HEK293 (cell line): ENCODE data around the gene CIDEB.

Experiments
- CTCF ChIA-PET: fragments of 350-600 bp; formaldehyde crosslinking; extraction: SDS; loops from one replicate; lab custom pipeline; 2021; ENCODE audit warnings: antibody characterized with exemption; lab: Yijun Ruan, JAX
- POLR2A ChIA-PET: fragments of 300-600 bp; formaldehyde crosslinking; extraction: SDS; loops from one replicate; lab custom pipeline; 2020; ENCODE audit warnings: antibody characterized with exemption, inconsistent platforms; lab: Yijun Ruan, JAX
- H3K27ac ChIP-seq: fragments of 200-500 bp; sonication (Bioruptor generic); 2 replicates; pipeline ENCODE4 v1.5.1; 2014; ENCODE audit warnings: low read depth, low read length, control low read depth, inconsistent platforms; ENCODE audit errors: extremely low read depth
- H3K36me3 ChIP-seq, 2 experiments: fragments of 200-500 bp in 1 of 2; sonication (Bioruptor generic) in 1 of 2; 1 replicate in 1 of 2; 2 replicates in 1 of 2; pipeline ENCODE4 v1.5.1; 2014 to 2017; ENCODE audit warnings: inconsistent platforms in 2 of 2, low read length in 2 of 2; ENCODE audit not compliant: control insufficient read depth in 2 of 2, insufficient read depth in 1 of 2
- H3K4me1 ChIP-seq: fragments of 200-500 bp; sonication (Bioruptor generic); 2 replicates; pipeline ENCODE4 v1.5.1; 2014; ENCODE audit warnings: mild to moderate bottlenecking, low read length, inconsistent platforms; ENCODE audit not compliant: control insufficient read depth, insufficient read depth
- H3K4me3 ChIP-seq: 2 replicates; pipeline ENCODE4 v1.5.1; 2011; ENCODE audit warnings: low read depth, mild to moderate bottlenecking, control low read depth, low read length, moderate library complexity
- H3K9me3 ChIP-seq: fragments of 200-500 bp; sonication (Bioruptor generic); 2 replicates; pipeline ENCODE4 v1.5.1; 2014; ENCODE audit warnings: low read depth, low read length, inconsistent platforms; ENCODE audit not compliant: control insufficient read depth, insufficient read depth
- KLF1 ChIP-seq: fragments of 450-650 bp; formaldehyde crosslinking; IDR thresholded peaks from 2 replicates; pipeline ENCODE4 v1.5.1; 2016; ENCODE audit warnings: missing biosample characterization, missing genetic modification characterization
- MEIS1 ChIP-seq: sonication (generic); formaldehyde crosslinking; IDR thresholded peaks from 2 replicates; pipeline ENCODE4 v1.8.1; 2022; ENCODE audit warnings: missing genetic modification reagents, mild to moderate bottlenecking, borderline replicate concordance
- REPIN1 ChIP-seq: fragments of 450-650 bp; formaldehyde crosslinking; IDR thresholded peaks from 2 replicates; pipeline ENCODE4 v1.5.1; 2017; ENCODE audit warnings: missing biosample characterization, missing genetic modification characterization, low read depth
- SALL2 ChIP-seq: fragments of 450-650 bp; formaldehyde crosslinking; IDR thresholded peaks from 2 replicates; pipeline ENCODE4 v1.5.0; 2017; ENCODE audit warnings: missing biosample characterization, mild to moderate bottlenecking, missing genetic modification characterization, borderline replicate concordance
- TCF7L2 ChIP-seq: IDR thresholded peaks from 2 replicates; pipeline ENCODE4 v1.6.1; 2011; ENCODE audit warnings: low read depth, mild to moderate bottlenecking, inconsistent platforms, low read length, moderate library complexity, borderline replicate concordance
- ZBTB21 ChIP-seq: fragments of 450-650 bp; formaldehyde crosslinking; IDR thresholded peaks from 2 replicates; pipeline ENCODE4 v1.5.1; 2017; ENCODE audit warnings: missing biosample characterization, missing genetic modification characterization
- ZNF157 ChIP-seq: fragments of 450-650 bp; formaldehyde crosslinking; IDR thresholded peaks from 2 replicates; pipeline ENCODE4 v1.5.1; 2016; ENCODE audit warnings: missing biosample characterization, missing genetic modification characterization
- ZNF211 ChIP-seq: fragments of 450-650 bp; formaldehyde crosslinking; IDR thresholded peaks from 2 replicates; pipeline ENCODE4 v1.5.1; 2016; ENCODE audit warnings: low read depth, missing biosample characterization, missing genetic modification characterization
- ZNF223 ChIP-seq: fragments of 450-650 bp; formaldehyde crosslinking; IDR thresholded peaks from 2 replicates; pipeline ENCODE4 v1.5.1; 2016; ENCODE audit warnings: missing biosample characterization, missing genetic modification characterization
- ZNF311 ChIP-seq: fragments of 450-650 bp; formaldehyde crosslinking; IDR thresholded peaks from 2 replicates; pipeline ENCODE4 v1.5.1; 2017; ENCODE audit warnings: missing biosample characterization, missing genetic modification characterization, borderline replicate concordance
- ZNF423 ChIP-seq: fragments of 450-650 bp; formaldehyde crosslinking; IDR thresholded peaks from 2 replicates; pipeline ENCODE4 v1.5.1; 2016; ENCODE audit warnings: missing biosample characterization, missing genetic modification characterization
- ZNF529 ChIP-seq: fragments of 450-650 bp; formaldehyde crosslinking; IDR thresholded peaks from 2 replicates; pipeline ENCODE4 v1.5.1; 2017; ENCODE audit warnings: missing genetic modification characterization, missing biosample characterization; ENCODE audit not compliant: insufficient replicate concordance
- ZNF561 ChIP-seq: fragments of 450-650 bp; IDR thresholded peaks from 2 replicates; pipeline ENCODE4 v1.5.1; 2018; ENCODE audit warnings: missing biosample characterization, missing genetic modification characterization, borderline replicate concordance
- ZNF585B ChIP-seq: fragments of 450-650 bp; formaldehyde crosslinking; IDR thresholded peaks from 2 replicates; pipeline ENCODE4 v1.5.1; 2016; ENCODE audit warnings: missing biosample characterization, missing genetic modification characterization
- ZNF660 ChIP-seq: fragments of 450-650 bp; IDR thresholded peaks from 2 replicates; pipeline ENCODE4 v1.5.1; 2018; ENCODE audit warnings: missing biosample characterization, mild to moderate bottlenecking, missing genetic modification characterization
- ZNF701 ChIP-seq: fragments of 450-650 bp; formaldehyde crosslinking; IDR thresholded peaks from 2 replicates; pipeline ENCODE4 v1.5.1; 2016; ENCODE audit warnings: missing biosample characterization, missing genetic modification characterization
- ZNF776 ChIP-seq: fragments of 450-650 bp; formaldehyde crosslinking; IDR thresholded peaks from 2 replicates; pipeline ENCODE4 v1.5.0; 2017; ENCODE audit warnings: missing biosample characterization, missing genetic modification characterization, borderline replicate concordance
- ZNF792 ChIP-seq: fragments of 450-650 bp; formaldehyde crosslinking; IDR thresholded peaks from 2 replicates; pipeline ENCODE4 v1.5.1; 2016; ENCODE audit warnings: missing biosample characterization, missing genetic modification characterization
- TF ChIP-seq, protein P1 (sequence below): fragments of 450-650 bp; formaldehyde crosslinking; IDR thresholded peaks from 2 replicates; pipeline ENCODE4 v1.5.1; 2016; ENCODE audit warnings: missing biosample characterization, missing genetic modification characterization, low read depth
- TF ChIP-seq, protein P2 (sequence below): fragments of 450-650 bp; formaldehyde crosslinking; IDR thresholded peaks from 2 replicates; pipeline ENCODE4 v1.5.1; 2016; ENCODE audit warnings: missing biosample characterization, missing genetic modification characterization
- TF ChIP-seq, protein P3 (sequence below): fragments of 450-650 bp; formaldehyde crosslinking; IDR thresholded peaks from 2 replicates; pipeline ENCODE4 v1.5.1; 2017; ENCODE audit warnings: missing biosample characterization, missing genetic modification characterization

CIDEB gene

DNA sequence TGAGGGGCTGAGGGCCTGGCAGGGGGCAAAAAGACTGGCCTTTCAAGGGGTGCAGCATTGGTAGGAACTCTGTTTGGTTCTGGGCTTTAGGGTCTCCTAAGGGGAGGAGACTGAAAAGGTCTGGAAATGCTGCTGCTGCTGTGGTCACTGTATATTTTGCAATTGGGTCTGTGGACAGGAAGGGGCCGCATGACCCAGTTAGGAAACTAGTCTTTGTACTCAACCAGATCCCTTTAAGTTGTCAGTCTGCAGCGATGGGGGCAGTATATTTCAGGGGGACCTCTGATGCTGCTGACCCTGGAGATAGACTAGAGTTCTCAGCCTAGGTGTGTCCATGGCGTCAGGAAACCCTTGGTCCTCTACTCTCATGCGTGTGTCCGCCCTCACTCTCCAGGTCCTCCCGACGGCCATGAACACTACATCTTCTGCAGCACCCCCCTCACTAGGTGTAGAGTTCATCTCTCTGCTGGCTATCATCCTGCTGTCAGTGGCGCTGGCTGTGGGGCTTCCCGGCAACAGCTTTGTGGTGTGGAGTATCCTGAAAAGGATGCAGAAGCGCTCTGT lies 7.5 kb upstream of the CIDEB start (continued):
- TF ChIP-seq, protein P1, sequence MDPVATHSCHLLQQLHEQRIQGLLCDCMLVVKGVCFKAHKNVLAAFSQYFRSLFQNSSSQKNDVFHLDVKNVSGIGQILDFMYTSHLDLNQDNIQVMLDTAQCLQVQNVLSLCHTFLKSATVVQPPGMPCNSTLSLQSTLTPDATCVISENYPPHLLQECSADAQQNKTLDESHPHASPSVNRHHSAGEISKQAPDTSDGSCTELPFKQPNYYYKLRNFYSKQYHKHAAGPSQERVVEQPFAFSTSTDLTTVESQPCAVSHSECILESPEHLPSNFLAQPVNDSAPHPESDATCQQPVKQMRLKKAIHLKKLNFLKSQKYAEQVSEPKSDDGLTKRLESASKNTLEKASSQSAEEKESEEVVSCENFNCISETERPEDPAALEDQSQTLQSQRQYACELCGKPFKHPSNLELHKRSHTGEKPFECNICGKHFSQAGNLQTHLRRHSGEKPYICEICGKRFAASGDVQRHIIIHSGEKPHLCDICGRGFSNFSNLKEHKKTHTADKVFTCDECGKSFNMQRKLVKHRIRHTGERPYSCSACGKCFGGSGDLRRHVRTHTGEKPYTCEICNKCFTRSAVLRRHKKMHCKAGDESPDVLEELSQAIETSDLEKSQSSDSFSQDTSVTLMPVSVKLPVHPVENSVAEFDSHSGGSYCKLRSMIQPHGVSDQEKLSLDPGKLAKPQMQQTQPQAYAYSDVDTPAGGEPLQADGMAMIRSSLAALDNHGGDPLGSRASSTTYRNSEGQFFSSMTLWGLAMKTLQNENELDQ = no peak
- TF ChIP-seq ZNF529 (no peak), ZNF423 (no peak), ZNF585B (tag by site-specific recombination) (no peak)
- TF ChIP-seq, protein P2, sequence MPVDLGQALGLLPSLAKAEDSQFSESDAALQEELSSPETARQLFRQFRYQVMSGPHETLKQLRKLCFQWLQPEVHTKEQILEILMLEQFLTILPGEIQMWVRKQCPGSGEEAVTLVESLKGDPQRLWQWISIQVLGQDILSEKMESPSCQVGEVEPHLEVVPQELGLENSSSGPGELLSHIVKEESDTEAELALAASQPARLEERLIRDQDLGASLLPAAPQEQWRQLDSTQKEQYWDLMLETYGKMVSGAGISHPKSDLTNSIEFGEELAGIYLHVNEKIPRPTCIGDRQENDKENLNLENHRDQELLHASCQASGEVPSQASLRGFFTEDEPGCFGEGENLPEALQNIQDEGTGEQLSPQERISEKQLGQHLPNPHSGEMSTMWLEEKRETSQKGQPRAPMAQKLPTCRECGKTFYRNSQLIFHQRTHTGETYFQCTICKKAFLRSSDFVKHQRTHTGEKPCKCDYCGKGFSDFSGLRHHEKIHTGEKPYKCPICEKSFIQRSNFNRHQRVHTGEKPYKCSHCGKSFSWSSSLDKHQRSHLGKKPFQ (tag by site-specific recombination) = no peak

DNA sequence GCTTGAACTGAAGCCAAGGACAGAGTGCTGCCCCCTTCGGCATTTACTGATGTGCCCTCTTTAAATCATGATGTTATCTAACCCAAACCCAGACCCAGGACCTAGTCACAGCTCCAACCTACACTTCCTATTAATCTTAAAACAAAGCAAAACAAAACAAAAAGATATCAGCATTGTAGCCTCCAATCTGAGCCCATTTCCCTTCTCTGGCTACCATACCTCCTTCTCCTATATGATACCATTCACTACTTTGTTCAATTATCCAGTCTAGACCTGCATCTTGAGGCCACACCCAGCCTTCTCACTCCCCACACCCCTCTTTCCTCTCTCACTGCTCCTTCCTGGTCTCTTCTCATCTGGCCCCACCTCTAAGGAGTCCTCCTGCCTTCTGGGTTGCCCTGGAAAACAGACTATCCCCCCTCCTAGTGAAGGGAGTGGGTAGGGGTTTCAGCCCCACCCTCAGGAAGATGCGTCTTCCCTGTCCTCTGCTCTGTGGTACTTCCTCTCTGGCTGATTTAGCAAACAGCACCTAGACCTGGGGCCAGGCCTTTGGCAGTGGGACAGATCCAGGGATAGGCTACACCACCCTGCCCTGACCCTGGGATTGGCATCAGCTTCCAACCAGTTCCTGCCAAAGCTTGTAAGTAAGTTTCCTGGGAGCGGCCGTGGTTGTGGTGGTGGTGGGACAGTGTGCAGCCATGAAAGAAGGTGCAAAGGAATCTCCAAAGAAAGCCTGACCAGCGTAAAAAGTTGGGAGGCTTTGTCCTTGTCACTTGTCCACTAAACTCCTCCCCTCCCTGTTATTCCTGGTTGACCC lies 6.8 kb upstream of the CIDEB start:
- H3K4me1 ChIP-seq = no peaks in the 10 kb centered on the region
- TF ChIP-seq MEIS1 (no peak), KLF1 (tag by site-specific recombination) (peak; percentile 86)
- peaks cover 0 to 35% of the 10 kb centered on the region in 2 experiments; a peak in 1 of 3 replicates for H3K36me3 ChIP-seq
- H3K27ac ChIP-seq = no peak overlapping the region
- H3K4me3 ChIP-seq = no peak overlapping the region
- CTCF ChIA-PET = interaction anchor here (0.7 to 1.3 kb wide), 3 partner anchors 12 to 19 kb away, joined by 3 to 5 read pairs (median 3); no protein-coding TSS in a partner anchor
- POLR2A ChIA-PET = interaction anchor here (0.6 kb wide), 1 partner anchor 8 kb away, joined by 3 read pairs; no protein-coding TSS in a partner anchor
- H3K9me3 ChIP-seq = no peaks in the 10 kb centered on the region

DNA sequence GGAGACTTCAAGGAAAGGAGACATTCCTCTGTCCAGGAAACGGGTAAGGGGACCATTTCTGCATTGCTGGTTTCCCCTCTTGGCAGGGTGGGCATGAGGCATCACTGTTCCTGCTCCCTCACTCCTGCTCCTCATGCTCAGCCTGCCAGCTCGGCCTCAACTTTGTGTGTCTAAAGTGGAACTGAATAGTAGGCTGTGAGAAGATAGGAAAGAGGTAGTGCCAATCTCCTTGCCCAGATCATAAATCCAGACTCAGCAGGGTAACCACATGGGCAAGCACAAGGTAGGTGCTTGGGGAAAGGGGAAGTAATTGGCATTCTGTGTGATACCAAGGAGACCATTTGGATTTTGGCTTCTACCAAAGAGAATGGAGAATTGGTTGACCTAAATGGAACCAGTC lies 6.1 kb upstream of the CIDEB start:
- Histone ChIP-seq H3K4me1 (no peaks in the 10 kb centered on the region), H3K4me3 (no peak overlapping the region), H3K27ac (no peak overlapping the region), H3K9me3 (no peaks in the 10 kb centered on the region), H3K36me3 (peaks cover 0 to 42% of the 10 kb centered on the region in 2 experiments; a peak in 1 of 3 replicates)
- TF ChIP-seq REPIN1 (tag by site-specific recombination) (no peak), TCF7L2 (no peak), ZNF529 (no peak), ZNF423 (no peak), ZNF223 (tag by site-specific recombination) (no peak), ZBTB21 (tag by site-specific recombination) (no peak), ZNF157 (tag by site-specific recombination) (no peak), ZNF211 (tag by site-specific recombination) (no peak), ZNF561 (tag by site-specific recombination) (no peak), ZNF701 (tag by site-specific recombination) (no peak), ZNF776 (no peak), ZNF792 (tag by site-specific recombination) (no peak), ZNF311 (tag by site-specific recombination) (no peak), ZNF660 (tag by site-specific recombination) (no peak), SALL2 (no peak)
- TF ChIP-seq, protein P1 = no peak
- TF ChIP-seq, protein P3, sequence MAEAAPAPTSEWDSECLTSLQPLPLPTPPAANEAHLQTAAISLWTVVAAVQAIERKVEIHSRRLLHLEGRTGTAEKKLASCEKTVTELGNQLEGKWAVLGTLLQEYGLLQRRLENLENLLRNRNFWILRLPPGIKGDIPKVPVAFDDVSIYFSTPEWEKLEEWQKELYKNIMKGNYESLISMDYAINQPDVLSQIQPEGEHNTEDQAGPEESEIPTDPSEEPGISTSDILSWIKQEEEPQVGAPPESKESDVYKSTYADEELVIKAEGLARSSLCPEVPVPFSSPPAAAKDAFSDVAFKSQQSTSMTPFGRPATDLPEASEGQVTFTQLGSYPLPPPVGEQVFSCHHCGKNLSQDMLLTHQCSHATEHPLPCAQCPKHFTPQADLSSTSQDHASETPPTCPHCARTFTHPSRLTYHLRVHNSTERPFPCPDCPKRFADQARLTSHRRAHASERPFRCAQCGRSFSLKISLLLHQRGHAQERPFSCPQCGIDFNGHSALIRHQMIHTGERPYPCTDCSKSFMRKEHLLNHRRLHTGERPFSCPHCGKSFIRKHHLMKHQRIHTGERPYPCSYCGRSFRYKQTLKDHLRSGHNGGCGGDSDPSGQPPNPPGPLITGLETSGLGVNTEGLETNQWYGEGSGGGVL = no peak
- POLR2A ChIA-PET = no interaction called here
- CTCF ChIA-PET = interaction anchor here (1.0 to 1.3 kb wide), 3 partner anchors 17 to 118 kb away, joined by 3 to 5 read pairs (median 4); no protein-coding TSS in a partner anchor
